HepG2 (cell line): Measurements from ENCODE around the gene FUT6. TPM values are rescaled to one million over a fixed set of nuclear protein-coding genes. Genes with fewer than 3 reads are reported as not detected.
A peak's percentile ranks its signal among the peaks of the same experiment; 100 is the strongest.

Experiments
- CBX2 ChIP-seq, 2 experiments: fragments of 200-600 bp in 1 of 2; sonication (generic); formaldehyde crosslinking in 1 of 2; IDR thresholded peaks; 2 replicates each; pipeline versions ENCODE4 v1.7.0 to v1.8.1; 2018 to 2022; ENCODE audit warnings: low read depth in 2 of 2, low read length in 1 of 2, mild to moderate bottlenecking in 1 of 2, missing genetic modification reagents in 1 of 2
- CCDC6 ChIP-seq: sonication (generic); formaldehyde crosslinking; IDR thresholded peaks from 2 replicates; pipeline ENCODE4 v1.8.1; 2022; ENCODE audit warnings: mild to moderate bottlenecking, missing genetic modification reagents, moderate library complexity
- CENPBD1 ChIP-seq: sonication (generic); formaldehyde crosslinking; IDR thresholded peaks from 2 replicates; pipeline ENCODE4 v1.8.0; 2022; ENCODE audit warnings: missing genetic modification reagents, low read depth, mild to moderate bottlenecking, borderline replicate concordance
- EEA1 ChIP-seq: sonication (generic); formaldehyde crosslinking; IDR thresholded peaks from 2 replicates; pipeline ENCODE4 v1.5.1; 2020; ENCODE audit warnings: mild to moderate bottlenecking, missing genetic modification reagents, borderline replicate concordance
- FLYWCH1 ChIP-seq: sonication (generic); formaldehyde crosslinking; IDR thresholded peaks from 2 replicates; pipeline ENCODE4 v1.8.1; 2023; ENCODE audit warnings: mild to moderate bottlenecking, missing genetic modification reagents
- GABPA ChIP-seq, 2 experiments: IDR thresholded peaks; 2 replicates each; pipeline ENCODE4 v1.6.1; 2011 to 2016; ENCODE audit warnings: low read depth in 2 of 2, low read length in 1 of 2, missing biosample characterization in 1 of 2, missing genetic modification characterization in 1 of 2
- KLF9 ChIP-seq: IDR thresholded peaks from 2 replicates; pipeline ENCODE4 v1.6.1; 2016; ENCODE audit warnings: low read depth
- NFYC ChIP-seq: IDR thresholded peaks from 2 replicates; pipeline ENCODE4 v1.6.1; 2016; ENCODE audit warnings: missing genetic modification reagents, missing compliant biosample characterization
- PCBP2 ChIP-seq: fragments of 200-400 bp; formaldehyde crosslinking; optimal IDR thresholded peaks from 2 replicates; pipeline ENCODE3; 2018; ENCODE audit warnings: low read length, low read depth; ENCODE audit not compliant: poor library complexity, severe bottlenecking
- SIN3A ChIP-seq: IDR thresholded peaks from 2 replicates; pipeline ENCODE4 v1.6.1; 2011; ENCODE audit warnings: low read depth, mild to moderate bottlenecking, control low read depth, low read length, borderline replicate concordance
- SNAPC2 ChIP-seq: sonication (generic); formaldehyde crosslinking; IDR thresholded peaks from 2 replicates; pipeline ENCODE4 v1.8.1; 2022; ENCODE audit warnings: mild to moderate bottlenecking, missing genetic modification reagents
- SSRP1 ChIP-seq: IDR thresholded peaks from 2 replicates; pipeline ENCODE4 v1.6.1; 2016; ENCODE audit warnings: control low read depth
- TFAP4 ChIP-seq: sonication (generic); IDR thresholded peaks from 2 replicates; pipeline ENCODE4 v1.6.1; 2016; ENCODE audit warnings: low read depth, borderline replicate concordance
- ZMAT3 ChIP-seq: sonication (generic); formaldehyde crosslinking; conservative IDR thresholded peaks from 2 replicates; pipeline ENCODE4 v1.7.0; 2021; ENCODE audit warnings: missing genetic modification reagents
- ZNF615 ChIP-seq: sonication (generic); formaldehyde crosslinking; IDR thresholded peaks from 2 replicates; pipeline ENCODE4 v1.5.0; 2020; ENCODE audit warnings: mild to moderate bottlenecking, missing genetic modification reagents, borderline replicate concordance
- ZNF777 ChIP-seq: sonication (generic); formaldehyde crosslinking; IDR thresholded peaks from 2 replicates; pipeline ENCODE4 v1.4.0; 2020; ENCODE audit warnings: missing genetic modification reagents
- ZXDC ChIP-seq: sonication (generic); formaldehyde crosslinking; IDR thresholded peaks from 2 replicates; pipeline ENCODE4 v1.5.0; 2020; ENCODE audit warnings: mild to moderate bottlenecking, missing genetic modification reagents
- polyA plus RNA-seq, 8 experiments: library from polyadenylated mRNA; depleted of rRNA in 3 of 8; stranded (reverse) in 7 of 8; unstranded in 1 of 8; fragments of >200 nt; fragmentation: Illumina TruSeq in 4 of 8; extraction: Trizol in 4 of 8; gene quantifications; 2 replicates each; pipeline versions ENCODE4 v1.2.1 to v1.2.3, GENCODE V29; 2011 to 2016; ENCODE audit warnings: low read depth in 4 of 8, missing spikeins in 1 of 8, mixed read lengths in 1 of 8; ENCODE audit not compliant: insufficient read depth in 1 of 8
- total RNA-seq, 5 experiments: library from RNA; depleted of rRNA; stranded (reverse); fragments of >200 nt; fragmentation: Illumina TruSeq; extraction: Trizol; gene quantifications; 2 replicates each; pipeline ENCODE4 v1.2.3, GENCODE V29; 2016; ENCODE audit warnings: low read depth in 1 of 5
- TF ChIP-seq, protein P1 (sequence below): sonication (generic); formaldehyde crosslinking; IDR thresholded peaks from 2 replicates; pipeline ENCODE4 v1.4.0; 2020; ENCODE audit warnings: missing genetic modification reagents
- TF ChIP-seq, protein P2 (sequence below): sonication (generic); formaldehyde crosslinking; IDR thresholded peaks from 2 replicates; pipeline ENCODE4; 2020; ENCODE audit warnings: missing genetic modification reagents, mild to moderate bottlenecking, borderline replicate concordance

The FUT6 gene
- total and polyA plus RNA-seq, 2 of the 13 experiments (the other 11 are each of a cell fraction or from before 2014, with no cell fraction given), result 8.2 to 27.7 TPM

- TF ChIP-seq, protein P1, sequence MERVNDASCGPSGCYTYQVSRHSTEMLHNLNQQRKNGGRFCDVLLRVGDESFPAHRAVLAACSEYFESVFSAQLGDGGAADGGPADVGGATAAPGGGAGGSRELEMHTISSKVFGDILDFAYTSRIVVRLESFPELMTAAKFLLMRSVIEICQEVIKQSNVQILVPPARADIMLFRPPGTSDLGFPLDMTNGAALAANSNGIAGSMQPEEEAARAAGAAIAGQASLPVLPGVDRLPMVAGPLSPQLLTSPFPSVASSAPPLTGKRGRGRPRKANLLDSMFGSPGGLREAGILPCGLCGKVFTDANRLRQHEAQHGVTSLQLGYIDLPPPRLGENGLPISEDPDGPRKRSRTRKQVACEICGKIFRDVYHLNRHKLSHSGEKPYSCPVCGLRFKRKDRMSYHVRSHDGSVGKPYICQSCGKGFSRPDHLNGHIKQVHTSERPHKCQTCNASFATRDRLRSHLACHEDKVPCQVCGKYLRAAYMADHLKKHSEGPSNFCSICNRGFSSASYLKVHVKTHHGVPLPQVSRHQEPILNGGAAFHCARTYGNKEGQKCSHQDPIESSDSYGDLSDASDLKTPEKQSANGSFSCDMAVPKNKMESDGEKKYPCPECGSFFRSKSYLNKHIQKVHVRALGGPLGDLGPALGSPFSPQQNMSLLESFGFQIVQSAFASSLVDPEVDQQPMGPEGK, result no peak
- peak; percentile 36; the same call in 1 of the 2 replicates for TF ChIP-seq SNAPC2 (CRISPR knock-in tag)
- no peak for TF ChIP-seq TFAP4
- TF ChIP-seq CENPBD1 (CRISPR knock-in tag), result no peak
- no peak for TF ChIP-seq ZMAT3 (CRISPR knock-in tag)
- no peak for TF ChIP-seq ZXDC (CRISPR knock-in tag)
- no peak for TF ChIP-seq KLF9 (CRISPR knock-in tag)
- TF ChIP-seq CBX2 (IDR thresholded peaks at IDR 0.05; ENCODE audit: low read depth, low read length), result no peak
- TF ChIP-seq CBX2 (CRISPR knock-in tag; IDR thresholded peaks at IDR 0.05; ENCODE audit: low read depth), result no peak
- TF ChIP-seq EEA1 (CRISPR knock-in tag), result peak; percentile 67; the same call in 1 of the 2 replicates
- no peak for TF ChIP-seq FLYWCH1 (CRISPR knock-in tag)
- TF ChIP-seq ZNF777, result no peak
- TF ChIP-seq SSRP1 (CRISPR knock-in tag), result no peak
- no peak for TF ChIP-seq CCDC6
- TF ChIP-seq ZNF615, result no peak
- TF ChIP-seq SIN3A, result no peak
- TF ChIP-seq NFYC (CRISPR knock-in tag), result no peak
- TF ChIP-seq, protein P2, sequence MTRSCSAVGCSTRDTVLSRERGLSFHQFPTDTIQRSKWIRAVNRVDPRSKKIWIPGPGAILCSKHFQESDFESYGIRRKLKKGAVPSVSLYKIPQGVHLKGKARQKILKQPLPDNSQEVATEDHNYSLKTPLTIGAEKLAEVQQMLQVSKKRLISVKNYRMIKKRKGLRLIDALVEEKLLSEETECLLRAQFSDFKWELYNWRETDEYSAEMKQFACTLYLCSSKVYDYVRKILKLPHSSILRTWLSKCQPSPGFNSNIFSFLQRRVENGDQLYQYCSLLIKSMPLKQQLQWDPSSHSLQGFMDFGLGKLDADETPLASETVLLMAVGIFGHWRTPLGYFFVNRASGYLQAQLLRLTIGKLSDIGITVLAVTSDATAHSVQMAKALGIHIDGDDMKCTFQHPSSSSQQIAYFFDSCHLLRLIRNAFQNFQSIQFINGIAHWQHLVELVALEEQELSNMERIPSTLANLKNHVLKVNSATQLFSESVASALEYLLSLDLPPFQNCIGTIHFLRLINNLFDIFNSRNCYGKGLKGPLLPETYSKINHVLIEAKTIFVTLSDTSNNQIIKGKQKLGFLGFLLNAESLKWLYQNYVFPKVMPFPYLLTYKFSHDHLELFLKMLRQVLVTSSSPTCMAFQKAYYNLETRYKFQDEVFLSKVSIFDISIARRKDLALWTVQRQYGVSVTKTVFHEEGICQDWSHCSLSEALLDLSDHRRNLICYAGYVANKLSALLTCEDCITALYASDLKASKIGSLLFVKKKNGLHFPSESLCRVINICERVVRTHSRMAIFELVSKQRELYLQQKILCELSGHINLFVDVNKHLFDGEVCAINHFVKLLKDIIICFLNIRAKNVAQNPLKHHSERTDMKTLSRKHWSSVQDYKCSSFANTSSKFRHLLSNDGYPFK, result no peak
- no peak for TF ChIP-seq PCBP2
- no peak for TF ChIP-seq GABPA (IDR thresholded peaks at IDR 0.05; ENCODE audit: low read depth, low read length)
- TF ChIP-seq GABPA (CRISPR knock-in tag; IDR thresholded peaks at IDR 0.05; ENCODE audit: low read depth), result no peak
Measured at GRCh38 chr19:5799247-5800241, 40.0 kb downstream of the FUT6 start (continued).
